Glutamatergic neuron (in vitro differentiated cells): Measurements from ENCODE around the gene ZNF423. TPM values are rescaled to one million over a fixed set of nuclear protein-coding genes. Genes with fewer than 3 reads are reported as not detected.

Experiments used
- DNase-seq: peaks from one replicate; pipeline ENCODE4 v3.0.0; 2022
- H3K27ac Mint-ChIP-seq: one replicate; pipeline ENCODE4 v1.8.0; 2020; ENCODE audit warnings: mild to moderate bottlenecking, mixed read lengths, inconsistent platforms; ENCODE audit not compliant: unreplicated experiment
- H3K27me3 Mint-ChIP-seq: one replicate; pipeline ENCODE4 v1.8.0; 2020; ENCODE audit warnings: mild to moderate bottlenecking, moderate library complexity, mixed read lengths, inconsistent platforms; ENCODE audit not compliant: unreplicated experiment
- H3K36me3 Mint-ChIP-seq: one replicate; pipeline ENCODE4 v1.8.0; 2020; ENCODE audit warnings: mild to moderate bottlenecking, mixed read lengths, inconsistent platforms; ENCODE audit not compliant: unreplicated experiment
- H3K4me1 Mint-ChIP-seq: one replicate; pipeline ENCODE4 v1.8.0; 2020; ENCODE audit warnings: mild to moderate bottlenecking, low read depth, mixed read lengths, inconsistent platforms; ENCODE audit not compliant: unreplicated experiment
- H3K4me3 Mint-ChIP-seq: one replicate; pipeline ENCODE4 v1.8.0; 2020; ENCODE audit warnings: mild to moderate bottlenecking, mixed read lengths, inconsistent platforms; ENCODE audit not compliant: unreplicated experiment
- H3K9me3 Mint-ChIP-seq: one replicate; pipeline ENCODE4 v1.8.0; 2020; ENCODE audit warnings: mild to moderate bottlenecking, moderate library complexity, mixed read lengths, inconsistent platforms; ENCODE audit not compliant: unreplicated experiment
- total RNA-seq: library from RNA; stranded (reverse); fragmentation: NEBNext Ultra II Directional; extraction: Animal tissue kit (Norgen Biotek cat#: 25700); gene quantifications from one replicate; pipeline ENCODE4 v1.2.1, GENCODE V29; 2021; ENCODE audit not compliant: unreplicated experiment
- TF ChIP-seq, protein P1 (sequence below): fragments of 200-600 bp; sonication (generic); IDR thresholded peaks from one replicate; pipeline ENCODE4 v1.5.0; 2021; ENCODE audit not compliant: partially characterized antibody, unreplicated experiment

The ZNF423 gene
- total RNA-seq, 1 donor from 2014 or later: 149 TPM

DNA sequence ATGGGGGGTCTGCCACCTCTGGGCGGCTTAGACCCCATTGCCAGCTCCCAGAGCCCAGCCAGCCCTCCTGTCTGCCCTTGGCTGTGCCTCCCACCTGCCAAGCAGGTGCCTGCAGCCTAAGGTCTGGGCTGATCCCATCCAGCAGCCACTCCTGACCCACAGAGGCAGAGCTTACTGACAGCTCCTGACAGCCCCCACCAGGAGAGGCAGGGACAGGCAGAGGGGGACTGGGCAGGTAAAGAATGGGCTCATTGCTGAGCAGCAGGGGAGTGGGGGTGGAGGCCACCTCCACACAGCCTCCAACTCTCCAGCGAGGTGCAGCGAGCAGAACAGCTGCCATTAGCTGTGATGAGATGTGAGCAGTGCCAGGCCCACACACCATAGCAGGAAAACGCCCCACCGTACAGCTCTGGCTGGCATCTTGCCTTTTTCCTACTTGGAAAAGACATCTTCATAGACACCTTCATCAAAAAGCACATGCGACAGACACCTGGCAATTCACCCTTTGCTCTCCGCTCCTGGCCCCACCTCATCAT, 317.9 kb downstream of the ZNF423 start:
- TF ChIP-seq, protein P1, sequence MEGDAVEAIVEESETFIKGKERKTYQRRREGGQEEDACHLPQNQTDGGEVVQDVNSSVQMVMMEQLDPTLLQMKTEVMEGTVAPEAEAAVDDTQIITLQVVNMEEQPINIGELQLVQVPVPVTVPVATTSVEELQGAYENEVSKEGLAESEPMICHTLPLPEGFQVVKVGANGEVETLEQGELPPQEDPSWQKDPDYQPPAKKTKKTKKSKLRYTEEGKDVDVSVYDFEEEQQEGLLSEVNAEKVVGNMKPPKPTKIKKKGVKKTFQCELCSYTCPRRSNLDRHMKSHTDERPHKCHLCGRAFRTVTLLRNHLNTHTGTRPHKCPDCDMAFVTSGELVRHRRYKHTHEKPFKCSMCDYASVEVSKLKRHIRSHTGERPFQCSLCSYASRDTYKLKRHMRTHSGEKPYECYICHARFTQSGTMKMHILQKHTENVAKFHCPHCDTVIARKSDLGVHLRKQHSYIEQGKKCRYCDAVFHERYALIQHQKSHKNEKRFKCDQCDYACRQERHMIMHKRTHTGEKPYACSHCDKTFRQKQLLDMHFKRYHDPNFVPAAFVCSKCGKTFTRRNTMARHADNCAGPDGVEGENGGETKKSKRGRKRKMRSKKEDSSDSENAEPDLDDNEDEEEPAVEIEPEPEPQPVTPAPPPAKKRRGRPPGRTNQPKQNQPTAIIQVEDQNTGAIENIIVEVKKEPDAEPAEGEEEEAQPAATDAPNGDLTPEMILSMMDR: no peak
- Mint-ChIP-seq H3K27ac (no peak overlapping the region), H3K36me3 (no peaks in the 10 kb centered on the region), H3K4me3 (no peak overlapping the region), H3K4me1 (peaks cover 62% of the 10 kb centered on the region), H3K27me3 (peaks cover 34% of the 10 kb centered on the region), H3K9me3 (peaks cover 35% of the 10 kb centered on the region)
- DNase-seq: no peak

DNA sequence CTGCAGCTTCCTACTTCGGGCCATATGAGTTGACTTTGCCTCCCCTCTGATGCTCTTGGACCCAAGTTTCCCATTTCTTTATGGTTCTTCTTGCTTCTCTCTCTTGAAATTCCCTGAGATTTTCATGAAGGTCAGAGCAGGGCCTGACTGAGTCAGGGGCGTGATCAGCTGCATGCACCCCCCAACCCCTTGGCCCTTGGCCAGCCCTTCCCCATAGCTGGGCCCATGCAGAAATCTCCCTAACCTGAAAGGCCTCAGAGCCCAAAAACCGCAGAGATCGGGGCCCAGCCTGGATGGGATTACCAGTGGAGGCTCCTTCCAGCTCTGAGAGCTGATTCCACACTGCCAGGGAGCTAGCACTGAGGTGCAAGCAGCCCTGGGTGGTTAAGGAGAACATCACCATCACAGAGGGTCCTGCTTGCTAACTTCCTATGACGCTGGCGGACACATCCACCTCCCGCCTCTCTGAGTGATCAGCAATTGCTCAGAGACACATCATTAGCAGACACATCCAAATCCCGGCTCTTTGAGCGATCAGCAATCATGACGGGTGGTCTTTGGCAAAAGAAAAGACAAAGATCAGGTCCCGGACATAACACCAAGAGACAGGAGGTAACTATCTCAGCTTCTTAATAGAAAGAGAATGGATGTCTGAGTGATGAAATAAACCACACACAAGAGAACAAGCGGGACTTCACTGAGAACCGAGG, 320.9 kb downstream of the ZNF423 start:
- Mint-ChIP-seq H3K27me3 (peaks cover 34% of the 10 kb centered on the region), H3K9me3 (peaks cover 41% of the 10 kb centered on the region), H3K36me3 (no peaks in the 10 kb centered on the region), H3K27ac (peak overlapping the region; percentile 57), H3K4me3 (peak overlapping the region; percentile 39), H3K4me1 (peaks cover 65% of the 10 kb centered on the region)
- TF ChIP-seq, protein P1: no peak
- DNase-seq: no peak

DNA sequence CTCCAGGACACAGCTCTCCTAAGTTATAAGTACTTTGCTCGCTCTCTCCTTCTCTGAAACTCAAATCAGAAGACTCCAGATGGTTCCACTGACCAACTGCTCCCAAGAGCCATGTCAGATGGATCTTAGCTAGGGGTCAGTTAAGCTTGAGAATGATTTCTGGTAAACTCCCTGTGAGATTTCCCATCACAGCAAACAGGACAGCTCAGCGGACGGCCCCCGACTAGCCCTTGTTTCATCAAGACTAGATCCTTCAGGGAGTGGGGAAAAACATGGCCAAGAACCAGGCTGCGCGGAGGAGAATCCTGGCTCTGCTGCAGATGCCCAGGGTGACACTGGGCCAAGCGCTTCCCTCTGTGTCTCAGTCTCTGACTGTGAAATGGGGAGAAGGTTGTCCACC, 322.5 kb downstream of the ZNF423 start:
- Mint-ChIP-seq H3K4me3 (peak overlapping the region; percentile 75), H3K27me3 (peaks cover 28% of the 10 kb centered on the region), H3K36me3 (no peaks in the 10 kb centered on the region), H3K9me3 (peaks cover 36% of the 10 kb centered on the region), H3K27ac (peak overlapping the region; percentile 95), H3K4me1 (peaks cover 67% of the 10 kb centered on the region)
- no peak for DNase-seq
- TF ChIP-seq, protein P1: no peak

DNA sequence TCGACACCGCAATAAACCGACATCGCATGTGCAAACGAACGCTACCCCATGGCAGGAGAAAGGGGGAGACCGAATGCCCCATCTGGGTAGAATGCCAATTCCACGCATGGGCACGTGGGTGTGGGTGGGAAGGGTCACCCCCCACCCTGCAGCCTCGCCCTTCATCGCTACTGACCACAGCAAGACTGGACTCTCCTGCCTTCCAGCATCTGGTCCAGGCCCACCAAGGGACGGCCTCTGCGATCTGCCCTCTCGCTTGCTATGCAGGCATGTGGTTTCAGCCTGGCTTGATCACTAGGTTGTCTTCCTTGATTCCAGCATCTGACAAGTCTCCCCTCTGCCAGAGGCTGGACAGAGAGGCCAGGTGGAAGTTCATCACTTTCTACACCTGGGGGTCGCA, 323.0 kb downstream of the ZNF423 start:
- H3K27ac Mint-ChIP-seq: peak overlapping the region; percentile 95
- no peak for DNase-seq
- H3K27me3 Mint-ChIP-seq: peaks cover 28% of the 10 kb centered on the region
- peak overlapping the region; percentile 75 for H3K4me3 Mint-ChIP-seq
- peaks cover 68% of the 10 kb centered on the region for H3K4me1 Mint-ChIP-seq
- TF ChIP-seq, protein P1: no peak
- H3K36me3 Mint-ChIP-seq: no peaks in the 10 kb centered on the region
- peaks cover 33% of the 10 kb centered on the region for H3K9me3 Mint-ChIP-seq
